Osteoblast (primary cell): ENCODE results near the gene PKP1. TPM values are rescaled to one million over a fixed set of nuclear protein-coding genes. Genes with fewer than 3 reads are reported as not detected.
A peak's percentile ranks its signal among the peaks of the same experiment; 100 is the strongest.

ENCODE experiments used
- DNase-seq: peaks from one replicate; pipeline ENCODE4 v3.0.0; 2011; ENCODE audit warnings: low spot score, mixed read lengths; ENCODE audit not compliant: insufficient read length; ENCODE audit errors: missing footprints
- H2AFZ ChIP-seq: 2 replicates; pipeline ENCODE4 v1.6.0; 2011; ENCODE audit warnings: mild to moderate bottlenecking, low read length
- H3K27ac ChIP-seq: 2 replicates; pipeline ENCODE4 v1.5.1; 2011; ENCODE audit warnings: mild to moderate bottlenecking, low read depth, low read length, moderate library complexity
- H3K27me3 ChIP-seq: 2 replicates; pipeline ENCODE4 v1.6.0; 2012; ENCODE audit warnings: mild to moderate bottlenecking, control low read depth, inconsistent platforms, low read length, moderate library complexity; ENCODE audit not compliant: insufficient read depth
- H3K36me3 ChIP-seq: 2 replicates; pipeline ENCODE4 v1.5.1; 2011; ENCODE audit warnings: mild to moderate bottlenecking, low read length, control low read depth, moderate library complexity; ENCODE audit not compliant: insufficient read depth
- H3K4me1 ChIP-seq: 2 replicates; pipeline ENCODE4 v1.5.1; 2011; ENCODE audit warnings: mild to moderate bottlenecking, low read length, control low read depth, moderate library complexity; ENCODE audit not compliant: insufficient read depth
- H3K4me2 ChIP-seq: 2 replicates; pipeline ENCODE4 v1.6.0; 2011; ENCODE audit warnings: mild to moderate bottlenecking, low read length; ENCODE audit not compliant: insufficient read depth
- H3K4me3 ChIP-seq: fragments of 200-600 bp; sonication (generic); 3 replicates; pipeline ENCODE4 v1.5.1; 2012; ENCODE audit warnings: mild to moderate bottlenecking, low read length, inconsistent platforms; ENCODE audit not compliant: insufficient read depth
- H3K79me2 ChIP-seq: 2 replicates; pipeline ENCODE4 v1.6.0; 2012; ENCODE audit warnings: mild to moderate bottlenecking, low read length, control low read depth, inconsistent platforms; ENCODE audit not compliant: insufficient read depth
- H3K9me3 ChIP-seq: 2 replicates; pipeline ENCODE4 v1.5.1; 2011; ENCODE audit warnings: low read depth, low read length, control low read depth
- H4K20me1 ChIP-seq: 2 replicates; pipeline ENCODE4 v1.6.0; 2012; ENCODE audit warnings: mild to moderate bottlenecking, low read length, control low read depth; ENCODE audit not compliant: insufficient read depth
- total RNA-seq: library from RNA; depleted of rRNA; stranded (reverse); fragments of >200 nt; gene quantifications from 2 replicates; pipeline ENCODE4 v1.2.3, GENCODE V29; 2012
- TF ChIP-seq, protein P1 (sequence below): IDR thresholded peaks from 2 replicates; pipeline ENCODE4 v1.5.1; 2011; ENCODE audit warnings: mild to moderate bottlenecking, low read depth, low read length, moderate library complexity; ENCODE audit errors: extremely low read depth

PKP1 gene
- total RNA-seq, 1 donor: under 0.01 TPM

DNA sequence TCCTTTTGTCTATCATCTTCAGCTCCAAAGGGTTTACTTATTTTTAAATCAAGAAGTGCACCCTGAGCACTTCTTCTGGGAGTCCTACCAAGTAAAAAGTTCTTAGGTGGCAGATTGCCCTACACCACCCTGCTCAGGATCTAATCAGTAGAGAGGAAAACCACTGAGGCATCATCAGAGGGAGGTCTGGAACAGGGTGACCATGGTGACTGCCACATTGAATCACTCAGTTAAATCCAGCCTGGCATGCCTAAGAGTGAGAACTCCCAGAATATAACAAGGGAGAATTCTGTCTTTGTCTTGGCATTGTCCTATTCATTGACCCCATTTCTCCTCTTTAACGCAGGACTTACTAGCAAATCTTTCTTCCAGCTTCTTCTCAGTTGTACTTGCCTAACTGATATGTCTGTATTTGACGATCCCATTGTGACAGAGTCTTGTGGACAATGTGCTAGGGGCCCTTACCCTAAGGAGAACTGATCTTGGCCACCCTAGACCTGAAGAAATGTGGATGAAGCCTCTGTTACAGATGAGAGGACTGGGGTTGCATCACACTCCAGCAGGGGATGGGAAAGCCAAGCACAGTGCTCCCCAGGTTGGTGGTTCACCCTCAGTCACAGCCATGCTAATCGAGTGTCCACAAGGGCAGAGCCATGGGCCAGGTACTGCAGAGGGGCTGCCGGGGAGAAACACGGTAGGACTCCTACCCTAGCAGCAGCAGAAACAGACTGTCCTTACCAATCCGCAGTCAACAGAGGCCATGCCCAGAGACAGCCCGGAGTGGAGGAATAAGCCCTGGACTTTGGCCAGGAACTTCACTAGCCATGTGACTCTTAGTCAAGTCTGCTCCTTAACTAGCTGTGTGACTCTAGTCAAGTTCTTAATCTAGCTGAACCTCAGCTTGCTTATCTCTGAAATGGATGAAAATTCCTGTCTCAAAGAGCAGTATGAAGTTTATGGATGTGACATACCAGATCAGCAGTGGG is 15.4 kb downstream of the PKP1 start:
- Histone ChIP-seq H3K4me2 (no peak overlapping the region), H4K20me1 (no peaks in the 10 kb centered on the region), H3K36me3 (no peaks in the 10 kb centered on the region), H3K27ac (no peak overlapping the region), H3K4me3 (no peak overlapping the region), H3K79me2 (no peaks in the 10 kb centered on the region), H3K9me3 (no peaks in the 10 kb centered on the region), H3K4me1 (peaks cover 20% of the 10 kb centered on the region), H2AFZ (no peak overlapping the region), H3K27me3 (no peaks in the 10 kb centered on the region)
- peak; percentile 34 for DNase-seq
- TF ChIP-seq, protein P1, sequence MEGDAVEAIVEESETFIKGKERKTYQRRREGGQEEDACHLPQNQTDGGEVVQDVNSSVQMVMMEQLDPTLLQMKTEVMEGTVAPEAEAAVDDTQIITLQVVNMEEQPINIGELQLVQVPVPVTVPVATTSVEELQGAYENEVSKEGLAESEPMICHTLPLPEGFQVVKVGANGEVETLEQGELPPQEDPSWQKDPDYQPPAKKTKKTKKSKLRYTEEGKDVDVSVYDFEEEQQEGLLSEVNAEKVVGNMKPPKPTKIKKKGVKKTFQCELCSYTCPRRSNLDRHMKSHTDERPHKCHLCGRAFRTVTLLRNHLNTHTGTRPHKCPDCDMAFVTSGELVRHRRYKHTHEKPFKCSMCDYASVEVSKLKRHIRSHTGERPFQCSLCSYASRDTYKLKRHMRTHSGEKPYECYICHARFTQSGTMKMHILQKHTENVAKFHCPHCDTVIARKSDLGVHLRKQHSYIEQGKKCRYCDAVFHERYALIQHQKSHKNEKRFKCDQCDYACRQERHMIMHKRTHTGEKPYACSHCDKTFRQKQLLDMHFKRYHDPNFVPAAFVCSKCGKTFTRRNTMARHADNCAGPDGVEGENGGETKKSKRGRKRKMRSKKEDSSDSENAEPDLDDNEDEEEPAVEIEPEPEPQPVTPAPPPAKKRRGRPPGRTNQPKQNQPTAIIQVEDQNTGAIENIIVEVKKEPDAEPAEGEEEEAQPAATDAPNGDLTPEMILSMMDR: no peak

DNA sequence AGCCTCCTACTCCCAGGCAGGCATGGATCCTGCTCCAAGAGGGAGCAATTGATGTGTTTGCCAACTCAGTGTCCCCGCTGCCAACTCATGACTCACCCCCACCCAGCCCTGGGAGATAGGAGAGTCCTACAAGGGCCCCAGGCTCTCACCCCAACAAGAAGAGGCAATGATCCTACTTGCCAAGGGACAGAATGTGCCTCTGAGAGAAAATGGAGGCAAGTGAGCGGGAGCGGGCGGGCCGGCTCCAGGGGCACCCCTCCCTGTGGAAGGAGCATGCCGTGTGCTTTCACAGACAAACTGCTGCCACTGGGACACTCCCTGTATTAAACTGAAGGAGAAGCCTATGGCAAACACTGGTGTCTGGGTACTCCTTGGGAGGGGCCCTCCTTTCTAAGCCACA is 16.7 kb downstream of the PKP1 start:
- H3K4me1 ChIP-seq: peaks cover 20% of the 10 kb centered on the region
- no peaks in the 10 kb centered on the region for H3K9me3 ChIP-seq
- TF ChIP-seq, protein P1: no peak
- H3K4me3 ChIP-seq: no peak overlapping the region
- no peaks in the 10 kb centered on the region for H3K36me3 ChIP-seq
- no peaks in the 10 kb centered on the region for H3K79me2 ChIP-seq
- H2AFZ ChIP-seq: no peak overlapping the region
- H3K4me2 ChIP-seq: no peak overlapping the region
- DNase-seq: peak; percentile 95
- H3K27me3 ChIP-seq: peaks cover 5% of the 10 kb centered on the region
- H3K27ac ChIP-seq: no peak overlapping the region
- no peaks in the 10 kb centered on the region for H4K20me1 ChIP-seq

DNA sequence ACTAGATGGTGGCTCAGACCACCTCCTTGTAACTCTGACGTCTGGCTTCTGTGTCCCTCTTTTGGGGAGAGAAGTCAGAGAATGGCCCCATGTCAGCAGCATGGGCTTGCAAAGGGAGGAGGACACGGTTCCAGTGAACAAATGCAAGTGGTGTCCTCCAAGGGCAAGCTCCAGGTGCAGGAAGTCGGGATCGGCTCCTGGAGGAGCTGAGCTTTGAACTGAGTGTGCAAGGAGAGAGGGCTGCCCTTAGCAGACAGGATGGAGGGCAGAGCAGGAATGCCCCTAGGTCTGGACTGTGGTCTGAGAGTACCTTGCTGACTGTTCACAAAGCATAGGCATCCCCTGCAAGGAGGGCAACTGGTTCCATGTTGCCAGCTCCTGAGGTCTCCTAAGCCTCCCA is 17.3 kb downstream of the PKP1 start:
- H3K4me1 ChIP-seq: peaks cover 20% of the 10 kb centered on the region
- TF ChIP-seq, protein P1: no peak
- peaks cover 8% of the 10 kb centered on the region for H3K27me3 ChIP-seq
- H3K36me3 ChIP-seq: no peaks in the 10 kb centered on the region
- H3K9me3 ChIP-seq: no peaks in the 10 kb centered on the region
- no peaks in the 10 kb centered on the region for H3K79me2 ChIP-seq
- no peak overlapping the region for H3K4me3 ChIP-seq
- H4K20me1 ChIP-seq: no peaks in the 10 kb centered on the region
- DNase-seq: no peak
- H3K27ac ChIP-seq: no peak overlapping the region
- H3K4me2 ChIP-seq: no peak overlapping the region
- H2AFZ ChIP-seq: no peak overlapping the region
